Tibial artery (tissue), 4 donors: Measurements from ENCODE around the gene SLC30A7.
"Not testable (repeated sequence)": the region's sequence is repeated elsewhere in the genome, so short reads cannot be mapped to it uniquely, and the experiment has no call there.

Source experiments
- DNase-seq, 2 donors: peaks; one replicate each; pipeline ENCODE4 v3.0.0-alpha.2; 2019
- H3K27ac ChIP-seq, 2 donors: fragments of 200-600 bp; sonication (generic) in 1 of 2; 1 replicate in 1 of 2; 2 replicates in 1 of 2; pipeline ENCODE4 v1.5.1; 2018 to 2019; ENCODE audit warnings: mild to moderate bottlenecking in 1 of 2
- H3K27me3 ChIP-seq, 2 donors: fragments of 200-600 bp; sonication (generic) in 1 of 2; one replicate each; pipeline versions ENCODE4 v1.5.1 to v1.6.0; 2016 to 2019
- H3K36me3 ChIP-seq, 3 donors: fragments of 200-600 bp; sonication (generic) in 2 of 3; one replicate each; pipeline ENCODE4 v1.5.1; 2016 to 2019; ENCODE audit warnings: mild to moderate bottlenecking in 2 of 3
- H3K4me1 ChIP-seq, 4 donors: fragments of 200-600 bp; sonication (generic) in 2 of 4; 1 replicate in 3 of 4; 2 replicates in 1 of 4; pipeline ENCODE4 v1.5.1; 2016 to 2019
- H3K4me3 ChIP-seq, 2 donors: fragments of 200-600 bp; sonication (generic) in 1 of 2; 1 replicate in 1 of 2; 2 replicates in 1 of 2; pipeline ENCODE4 v1.5.1; 2018 to 2019; ENCODE audit warnings: mild to moderate bottlenecking in 2 of 2
- H3K9me3 ChIP-seq, 3 donors: fragments of 200-600 bp; sonication (generic) in 1 of 3; one replicate each; pipeline ENCODE4 v1.5.1; 2016 to 2019
- intact Hi-C: fragments of 100-400 bp; cut with DNase I; formaldehyde crosslinking; loops from one replicate; pipeline ENCODE4 v1.15.0; 2023; ENCODE audit warnings: low total_unique reads
- TF ChIP-seq, protein P1 (sequence below), 2 experiments: fragments of 200-600 bp in 1 of 2; fragments of 450-650 bp in 1 of 2; IDR thresholded peaks; one replicate each; pipeline ENCODE4 v1.5.1; 2017 to 2019; ENCODE audit warnings: antibody characterized with exemption in 2 of 2, mild to moderate bottlenecking in 1 of 2, moderate library complexity in 1 of 2

The SLC30A7 gene

DNA sequence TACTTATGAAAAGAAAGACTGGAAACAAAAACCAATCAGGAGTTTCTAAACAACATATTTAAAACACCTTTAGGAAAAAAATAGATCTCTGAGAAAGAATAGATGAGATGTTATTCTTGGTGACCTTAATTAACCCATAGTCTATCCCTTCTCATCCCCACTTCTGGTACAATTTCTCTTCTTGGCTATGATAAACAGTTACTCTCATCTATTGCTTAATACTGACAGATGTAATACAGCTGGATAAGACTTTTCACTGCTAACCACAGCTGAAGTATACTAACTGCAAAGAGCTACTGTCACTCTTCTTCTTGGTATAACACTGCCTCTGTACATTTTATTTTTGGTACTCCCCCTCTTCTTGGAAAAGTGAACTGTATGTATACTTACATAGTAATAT lies 16.5 kb upstream of the SLC30A7 start:
- no peaks in the 10 kb centered on the region for H3K4me1 ChIP-seq
- peaks cover 0 to 11% (median 9%) of the 10 kb centered on the region in 3 donors for H3K36me3 ChIP-seq
- H3K27ac ChIP-seq, result no peak overlapping the region
- TF ChIP-seq, protein P1, sequence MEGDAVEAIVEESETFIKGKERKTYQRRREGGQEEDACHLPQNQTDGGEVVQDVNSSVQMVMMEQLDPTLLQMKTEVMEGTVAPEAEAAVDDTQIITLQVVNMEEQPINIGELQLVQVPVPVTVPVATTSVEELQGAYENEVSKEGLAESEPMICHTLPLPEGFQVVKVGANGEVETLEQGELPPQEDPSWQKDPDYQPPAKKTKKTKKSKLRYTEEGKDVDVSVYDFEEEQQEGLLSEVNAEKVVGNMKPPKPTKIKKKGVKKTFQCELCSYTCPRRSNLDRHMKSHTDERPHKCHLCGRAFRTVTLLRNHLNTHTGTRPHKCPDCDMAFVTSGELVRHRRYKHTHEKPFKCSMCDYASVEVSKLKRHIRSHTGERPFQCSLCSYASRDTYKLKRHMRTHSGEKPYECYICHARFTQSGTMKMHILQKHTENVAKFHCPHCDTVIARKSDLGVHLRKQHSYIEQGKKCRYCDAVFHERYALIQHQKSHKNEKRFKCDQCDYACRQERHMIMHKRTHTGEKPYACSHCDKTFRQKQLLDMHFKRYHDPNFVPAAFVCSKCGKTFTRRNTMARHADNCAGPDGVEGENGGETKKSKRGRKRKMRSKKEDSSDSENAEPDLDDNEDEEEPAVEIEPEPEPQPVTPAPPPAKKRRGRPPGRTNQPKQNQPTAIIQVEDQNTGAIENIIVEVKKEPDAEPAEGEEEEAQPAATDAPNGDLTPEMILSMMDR (IDR thresholded peaks at IDR 0.05), result no peak
- no peaks in the 10 kb centered on the region for H3K9me3 ChIP-seq
- no peak for DNase-seq
- intact Hi-C loops, result no loop called here
- H3K27me3 ChIP-seq, result no peaks in the 10 kb centered on the region
- no peak overlapping the region for H3K4me3 ChIP-seq

DNA sequence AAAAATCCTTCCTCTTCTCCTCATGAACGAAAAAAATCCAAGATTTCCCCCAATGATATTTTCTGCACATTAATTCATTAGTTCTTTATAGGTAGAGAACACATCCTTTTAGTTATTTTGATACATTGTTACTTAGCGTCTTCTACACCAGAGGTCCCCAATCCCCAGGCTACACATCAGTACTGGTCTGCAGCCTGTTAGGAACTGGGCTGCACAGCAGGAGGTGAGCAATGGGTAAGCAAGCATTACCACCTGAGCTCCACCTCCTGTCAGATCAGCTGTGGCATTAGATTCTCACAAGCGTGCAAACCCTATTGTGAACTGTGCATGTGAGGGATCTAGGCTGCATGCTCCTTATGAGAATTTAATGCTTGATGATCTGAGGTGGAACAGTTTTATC lies 14.2 kb upstream of the SLC30A7 start:
- TF ChIP-seq, protein P1 (IDR thresholded peaks at IDR 0.05), result no peak
- peaks cover 0 to 11% (median 9%) of the 10 kb centered on the region in 3 donors for H3K36me3 ChIP-seq
- intact Hi-C loops, result no loop called here
- H3K4me3 ChIP-seq, result no peak overlapping the region
- DNase-seq, result no peak
- no peaks in the 10 kb centered on the region for H3K9me3 ChIP-seq
- no peaks in the 10 kb centered on the region for H3K27me3 ChIP-seq
- no peaks in the 10 kb centered on the region for H3K4me1 ChIP-seq
- H3K27ac ChIP-seq, result no peak overlapping the region

DNA sequence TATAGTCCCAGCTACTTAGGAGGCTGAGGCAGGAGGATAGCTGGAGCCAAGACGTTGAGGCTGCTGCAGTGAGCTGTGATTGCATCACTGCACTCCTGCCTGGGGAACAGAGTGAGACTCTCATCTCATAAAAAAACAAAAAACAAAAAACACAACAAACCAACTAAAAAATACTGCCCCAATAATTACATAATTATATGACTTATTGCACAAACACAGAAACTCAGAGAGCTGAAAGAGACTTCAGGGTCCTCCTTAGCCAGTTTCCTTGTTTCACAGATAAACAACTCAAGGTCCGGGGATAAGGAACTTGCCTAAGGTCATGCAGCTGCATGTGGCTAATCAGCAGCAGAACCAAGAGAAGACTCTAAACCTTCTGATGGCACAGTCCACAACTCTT lies 13.2 kb upstream of the SLC30A7 start:
- intact Hi-C loops, result no loop called here
- TF ChIP-seq, protein P1 (IDR thresholded peaks at IDR 0.05), result no peak
- no peaks in the 10 kb centered on the region for H3K4me1 ChIP-seq
- no peak overlapping the region for H3K4me3 ChIP-seq
- H3K9me3 ChIP-seq, result no peaks in the 10 kb centered on the region
- no peak for DNase-seq
- no peak overlapping the region for H3K27ac ChIP-seq
- peaks cover 0 to 1% (median 0%) of the 10 kb centered on the region in 3 donors for H3K36me3 ChIP-seq
- no peaks in the 10 kb centered on the region for H3K27me3 ChIP-seq

DNA sequence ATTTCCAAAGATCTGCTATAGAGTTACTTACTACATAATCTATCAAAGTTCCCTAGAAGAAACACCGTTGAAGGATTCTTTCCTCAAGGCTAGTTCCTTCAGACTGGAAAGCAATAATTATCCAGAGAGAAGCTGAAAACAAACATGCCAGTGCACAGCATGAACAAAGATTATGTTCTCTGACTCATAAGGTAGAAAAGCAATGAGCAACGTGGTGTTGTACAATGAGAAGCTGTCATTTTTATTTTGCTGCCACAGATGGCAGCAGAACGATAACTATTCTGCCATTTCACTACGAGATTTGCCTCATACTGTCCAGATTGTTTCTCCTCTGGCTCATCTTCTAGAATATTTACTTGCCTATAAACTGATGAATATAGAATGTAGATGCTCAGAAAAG lies 11.9 kb upstream of the SLC30A7 start:
- no peak overlapping the region for H3K27ac ChIP-seq
- no peaks in the 10 kb centered on the region for H3K9me3 ChIP-seq
- no peak for DNase-seq
- TF ChIP-seq, protein P1 (IDR thresholded peaks at IDR 0.05), result no peak
- no peaks in the 10 kb centered on the region for H3K4me1 ChIP-seq
- no peaks in the 10 kb centered on the region for H3K36me3 ChIP-seq
- intact Hi-C loops, result no loop called here
- H3K27me3 ChIP-seq, result no peaks in the 10 kb centered on the region
- no peak overlapping the region for H3K4me3 ChIP-seq

DNA sequence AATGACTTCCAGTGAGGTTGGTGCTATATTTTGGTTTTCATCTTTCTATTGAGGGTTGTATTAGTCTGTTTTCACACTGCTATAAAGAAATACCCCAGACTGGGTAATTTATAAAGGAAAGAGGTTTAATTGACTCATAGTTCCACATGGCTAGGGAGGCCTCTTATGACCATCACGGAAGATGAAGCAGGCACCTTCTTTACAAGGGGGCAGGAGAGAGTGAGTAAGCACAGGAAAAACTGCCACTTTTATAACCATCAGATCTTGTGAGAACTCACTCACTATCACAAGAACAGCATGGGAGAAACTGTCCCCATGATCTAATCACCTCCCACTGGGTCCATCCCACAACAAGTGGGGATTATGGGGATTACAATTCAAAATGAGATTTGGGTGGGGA lies 6.9 kb upstream of the SLC30A7 start:
- H3K27ac ChIP-seq, H3K36me3 ChIP-seq, DNase-seq, H3K4me3 ChIP-seq, H3K9me3 ChIP-seq, intact Hi-C loops, H3K27me3 ChIP-seq: not testable (repeated sequence)
- peaks cover 0 to 13% (median 0%) of the 10 kb centered on the region in 4 donors for H3K4me1 ChIP-seq

DNA sequence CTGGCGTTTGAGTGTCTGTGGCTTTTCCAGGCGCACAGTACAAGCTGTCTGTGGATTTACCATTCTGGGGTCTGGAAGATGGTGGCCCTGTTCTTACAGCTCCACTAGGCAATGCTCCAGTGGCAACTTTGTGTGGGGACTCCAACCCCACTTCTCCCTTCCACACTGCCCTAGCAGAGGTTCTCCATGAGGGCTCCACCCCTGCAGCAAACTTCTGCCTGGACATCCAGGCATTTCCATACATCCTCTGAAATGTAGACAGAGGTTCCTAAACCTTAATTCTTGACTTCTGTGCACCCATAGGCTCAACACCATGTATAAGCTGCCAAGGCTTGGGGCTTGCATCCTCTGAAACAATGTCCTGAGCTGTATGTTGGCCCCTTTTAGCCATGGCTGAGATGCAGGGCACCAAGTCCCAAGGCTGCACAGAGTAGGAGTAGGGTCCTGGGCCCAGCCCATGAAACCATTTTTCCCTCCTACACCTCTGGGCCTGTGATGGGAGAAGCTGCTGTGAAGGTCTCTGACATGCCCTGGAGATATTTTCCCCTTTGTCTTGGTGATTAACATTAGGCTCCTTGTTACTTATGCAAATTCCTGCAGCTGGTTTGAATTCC lies 5.9 kb upstream of the SLC30A7 start:
- H3K27me3 ChIP-seq, intact Hi-C loops: not testable (repeated sequence)
- peaks cover 0 to 16% (median 0%) of the 10 kb centered on the region in 4 donors for H3K4me1 ChIP-seq

DNA sequence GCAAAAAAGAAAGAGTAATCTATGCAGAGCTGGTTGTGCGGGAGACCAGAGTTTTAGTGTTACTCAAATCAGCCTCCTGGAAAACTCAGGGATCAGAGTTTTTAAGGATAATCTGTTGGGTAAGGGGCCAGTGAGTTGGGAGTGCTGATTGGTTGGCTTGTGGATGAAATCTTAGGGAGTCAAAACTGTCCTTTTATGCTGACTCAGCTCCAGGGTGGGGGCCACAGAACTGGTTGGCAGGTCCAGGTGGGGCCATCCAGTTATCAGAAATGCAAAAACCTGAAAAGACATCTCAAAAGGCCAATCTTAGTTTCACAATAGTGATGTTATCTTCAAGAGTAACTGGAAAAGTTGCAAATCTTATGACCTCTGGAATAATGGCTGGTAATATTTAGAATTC lies 4.5 kb upstream of the SLC30A7 start:
- H3K9me3 ChIP-seq, result no peaks in the 10 kb centered on the region
- TF ChIP-seq, protein P1 (IDR thresholded peaks at IDR 0.05), result no peak
- H3K27me3 ChIP-seq, result no peaks in the 10 kb centered on the region
- peaks cover 0 to 16% (median 0%) of the 10 kb centered on the region in 4 donors for H3K4me1 ChIP-seq
- intact Hi-C loops, result no loop called here
- H3K36me3 ChIP-seq, result no peaks in the 10 kb centered on the region
- H3K4me3 ChIP-seq, result no peak overlapping the region
- H3K27ac ChIP-seq, result no peak overlapping the region
- no peak for DNase-seq

More for the DNA sequence above, 5.9 kb upstream of the SLC30A7 start:
- not testable (repeated sequence) for DNase-seq, H3K9me3 ChIP-seq, H3K4me3 ChIP-seq, H3K27ac ChIP-seq, H3K36me3 ChIP-seq
